Left ventricle myocardium inferior (tissue), 1 donor: Measurements from ENCODE around the gene PIBF1. TPM values are rescaled to one million over a fixed set of nuclear protein-coding genes. Genes with fewer than 3 reads are reported as not detected.

ENCODE experiments used
- DNase-seq: peaks from one replicate; pipeline ENCODE4 v3.0.0-alpha.2; 2020
- H3K27ac ChIP-seq: fragments of 200-600 bp; replicated peaks from 2 replicates; pipeline ENCODE4 v1.8.0; 2021
- H3K27me3 ChIP-seq: fragments of 200-600 bp; 2 replicates; pipeline ENCODE4 v1.8.0; 2021; ENCODE audit warnings: low read depth
- H3K36me3 ChIP-seq: fragments of 200-600 bp; 2 replicates; pipeline ENCODE4 v1.8.0; 2021
- H3K4me1 ChIP-seq: fragments of 200-600 bp; 2 replicates; pipeline ENCODE4 v1.8.0; 2021
- H3K4me3 ChIP-seq: fragments of 200-600 bp; 2 replicates; pipeline ENCODE4 v1.8.0; 2021; ENCODE audit warnings: mild to moderate bottlenecking, moderate library complexity
- H3K9me3 ChIP-seq: fragments of 200-600 bp; replicated peaks from 2 replicates; pipeline ENCODE4 v1.8.0; 2021
- CTCF ChIP-seq: fragments of 200-600 bp; IDR thresholded peaks from 2 replicates; pipeline ENCODE4 v1.8.0; 2021; ENCODE audit warnings: antibody characterized with exemption, mild to moderate bottlenecking, borderline replicate concordance
- intact Hi-C: fragments of 100-400 bp; cut with micrococcal nuclease; formaldehyde crosslinking; loops from one replicate; pipeline ENCODE4 v1.11.0; 2022
- total RNA-seq: library from RNA; stranded (reverse); fragmentation: NEBNext Ultra II Directional; extraction: Animal tissue kit (Norgen Biotek cat#: 25700); gene quantifications from one replicate; pipeline ENCODE4 v1.2.1, GENCODE V29; 2021
- donor health status: DM: no; HTN: yes; CAD: no; lungs with severe emphysema.

The PIBF1 gene
- total RNA-seq, 1 donor from 2014 or later, result 10.8 TPM

GRCh38 chr13:72864142-72865011, 82.4 kb downstream of the PIBF1 start:
- Histone ChIP-seq H3K27me3 (no peaks in the 10 kb centered on the region), H3K4me3 (no peak overlapping the region), H3K9me3 (no peaks in the 10 kb centered on the region), H3K4me1 (no peaks in the 10 kb centered on the region), H3K27ac (no peak overlapping the region), H3K36me3 (peaks cover 25% of the 10 kb centered on the region)
- intact Hi-C loops, result no loop called here
- no peak for TF ChIP-seq CTCF
- no peak for DNase-seq

- H3K4me1 ChIP-seq, result no peaks in the 10 kb centered on the region
- intact Hi-C loops, result no loop called here
- H3K4me3 ChIP-seq, result no peak overlapping the region
- peaks cover 30% of the 10 kb centered on the region for H3K36me3 ChIP-seq
- no peak for TF ChIP-seq CTCF
- no peaks in the 10 kb centered on the region for H3K9me3 ChIP-seq
- DNase-seq, result no peak
- H3K27ac ChIP-seq, result no peak overlapping the region
- no peaks in the 10 kb centered on the region for H3K27me3 ChIP-seq
These were observed 86.3 kb downstream of the PIBF1 start for GRCh38 chr13:72868229-72868628.

- Histone ChIP-seq H3K4me3 (no peak overlapping the region), H3K4me1 (no peaks in the 10 kb centered on the region), H3K36me3 (peaks cover 30% of the 10 kb centered on the region), H3K27me3 (no peaks in the 10 kb centered on the region), H3K9me3 (peaks cover 16% of the 10 kb centered on the region), H3K27ac (no peak overlapping the region)
- intact Hi-C loops, result no loop called here
- no peak for TF ChIP-seq CTCF
- DNase-seq, result no peak
These were observed 93.3 kb downstream of the PIBF1 start for GRCh38 chr13:72875233-72875632.

- no peaks in the 10 kb centered on the region for H3K27me3 ChIP-seq
- H3K4me1 ChIP-seq, result no peaks in the 10 kb centered on the region
- H3K4me3 ChIP-seq, result no peak overlapping the region
- DNase-seq, result no peak
- H3K27ac ChIP-seq, result no peak overlapping the region
- TF ChIP-seq CTCF, result no peak
- intact Hi-C loops, result no loop called here
- peaks cover 8% of the 10 kb centered on the region for H3K9me3 ChIP-seq
- H3K36me3 ChIP-seq, result no peaks in the 10 kb centered on the region
These were observed 102.2 kb downstream of the PIBF1 start for GRCh38 chr13:72884101-72884500.

- peaks cover 6% of the 10 kb centered on the region for H3K9me3 ChIP-seq
- no peaks in the 10 kb centered on the region for H3K36me3 ChIP-seq
- H3K4me1 ChIP-seq, result no peaks in the 10 kb centered on the region
- no peak for TF ChIP-seq CTCF
- no peaks in the 10 kb centered on the region for H3K27me3 ChIP-seq
- H3K27ac ChIP-seq, result no peak overlapping the region
- intact Hi-C loops, result no loop called here
- DNase-seq, result no peak
- no peak overlapping the region for H3K4me3 ChIP-seq
These were observed 104.5 kb downstream of the PIBF1 start for GRCh38 chr13:72886272-72887067.
